Stimulated activated CD8-positive, alpha-beta memory T cell treated with anti-CD3 and anti-CD28 coated beads, Interleukin-4, amount 100 ng/mL, for 4 hours (primary cell): ENCODE data around the gene PARP12.
A peak's percentile ranks its signal among the peaks of the same experiment; 100 is the strongest.

ENCODE experiments used
- DNase-seq, 2 donors: peaks; one replicate each; pipeline ENCODE4 v3.0.0-alpha.2; 2020; ENCODE audit warnings: low read depth in 2 of 2, low spot score in 1 of 2

PARP12 gene

DNA sequence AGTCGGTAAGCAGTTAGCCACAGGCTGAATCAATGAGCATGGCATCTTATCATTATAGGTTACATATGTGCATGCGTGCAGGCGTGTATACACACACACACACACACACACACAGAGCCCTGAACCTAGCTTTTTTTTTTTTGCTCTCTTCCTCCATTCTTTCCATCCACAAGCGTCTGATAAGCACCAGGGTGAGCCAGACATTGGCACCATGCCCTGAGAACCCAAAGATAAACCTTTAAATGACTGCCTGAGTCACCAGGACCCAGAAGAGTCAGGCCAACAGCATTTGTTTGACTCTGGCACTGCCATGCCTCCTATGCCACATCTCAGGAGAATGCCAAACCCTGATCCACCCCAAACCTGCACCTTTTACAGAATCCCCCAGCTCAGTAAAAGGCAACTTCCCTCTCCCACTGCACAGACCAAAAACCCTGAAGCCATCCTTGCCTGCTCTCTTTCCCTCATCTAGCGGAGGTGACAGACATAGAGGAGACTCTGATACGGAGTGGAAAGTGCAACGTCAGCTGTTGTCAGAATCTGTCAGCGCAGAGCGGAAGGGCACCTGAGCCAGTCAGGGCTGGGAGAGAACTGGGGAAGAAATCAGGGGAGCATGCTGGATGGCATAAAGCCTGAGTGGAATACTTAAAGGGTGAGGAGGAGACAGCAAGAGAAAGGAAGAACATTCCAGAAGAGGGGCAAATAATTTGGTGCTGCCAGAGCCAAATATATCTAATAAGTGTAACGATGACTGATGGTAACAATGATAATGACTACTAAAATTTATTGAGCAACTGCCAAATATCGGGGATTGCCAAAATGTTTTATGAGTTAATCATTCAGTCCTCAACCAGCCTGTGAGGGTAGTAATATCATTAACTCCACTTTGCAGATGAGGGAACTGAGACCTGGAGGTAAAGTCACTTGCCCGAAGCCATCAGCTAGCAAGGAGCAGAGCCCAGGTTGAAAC lies 3.2 kb downstream of the PARP12 start:
- peak in 1 of 2 donors; percentile 10 for DNase-seq

GRCh38 chr7:140058517-140058916 lies 4.2 kb downstream of the PARP12 start:
- no peak for DNase-seq

DNA sequence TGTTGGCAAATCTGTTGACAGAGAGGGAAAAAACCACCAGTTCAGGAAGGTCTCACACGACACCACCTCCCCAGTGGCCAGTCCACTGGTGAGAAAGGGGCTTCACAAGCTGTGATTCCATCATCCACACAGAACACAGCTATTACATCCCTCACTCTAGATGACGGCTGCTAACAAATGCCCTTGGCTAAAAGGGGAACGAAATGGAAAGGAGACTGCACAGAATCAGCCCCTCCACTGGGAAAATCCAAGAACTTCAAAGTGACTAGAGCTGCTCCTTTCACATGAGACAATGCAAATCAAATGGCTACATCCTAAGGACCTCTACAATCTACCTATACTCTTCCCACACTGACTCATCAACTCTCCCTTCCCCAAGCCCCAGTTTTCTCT lies 5.6 kb downstream of the PARP12 start:
- DNase-seq = no peak

DNA sequence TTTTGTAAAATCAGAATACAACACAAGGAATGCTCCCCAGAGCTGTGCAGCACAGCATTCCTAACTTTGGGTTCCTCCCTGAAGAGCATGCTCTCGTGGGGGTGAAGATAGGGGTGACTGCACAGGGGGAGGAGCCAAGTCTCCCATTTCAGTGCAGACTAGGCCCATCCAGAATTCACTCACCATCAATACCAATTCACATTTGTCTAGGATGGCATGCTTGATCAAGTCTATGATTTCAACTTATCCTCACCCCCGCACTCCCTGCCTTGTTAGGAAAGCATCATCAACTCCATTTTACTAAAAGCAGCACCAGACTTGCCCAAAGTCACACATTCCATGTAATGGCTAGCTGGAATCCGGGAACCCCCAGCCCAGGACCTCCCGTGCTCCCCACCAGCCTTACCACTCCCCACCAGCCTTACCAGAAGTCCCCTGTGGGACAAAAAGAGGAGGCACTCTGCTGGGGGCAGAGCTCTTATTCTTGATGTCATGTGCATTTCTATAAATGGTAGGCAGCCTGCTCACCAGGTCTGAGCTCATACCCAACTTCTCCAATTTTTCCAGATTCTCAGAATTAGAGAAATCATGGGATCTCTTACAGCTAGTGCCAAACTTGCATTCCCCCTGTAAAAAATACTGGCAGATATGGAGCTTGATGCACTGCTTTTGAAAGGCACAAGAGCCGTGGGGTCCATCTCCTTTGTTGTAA lies 6.2 kb downstream of the PARP12 start:
- no peak for DNase-seq

DNA sequence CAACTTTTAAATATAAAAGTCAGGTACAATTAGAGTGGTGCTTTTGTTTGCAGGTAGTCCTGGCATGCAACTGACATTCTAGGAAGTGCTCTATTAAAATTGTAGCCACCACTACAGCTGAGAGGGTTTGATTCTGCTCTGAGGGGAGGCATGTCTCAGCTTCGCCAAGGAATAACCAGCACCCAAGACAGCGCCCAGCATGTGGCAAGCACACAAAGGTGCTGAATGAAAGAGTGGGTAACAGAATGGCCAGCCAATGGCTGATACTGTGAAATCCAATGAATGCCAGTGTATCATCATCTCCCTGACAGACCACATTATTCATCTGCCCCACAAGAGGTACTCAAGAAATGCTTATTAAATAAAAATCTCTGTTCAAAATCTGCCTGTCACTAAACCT lies 6.9 kb downstream of the PARP12 start:
- DNase-seq = no peak

DNA sequence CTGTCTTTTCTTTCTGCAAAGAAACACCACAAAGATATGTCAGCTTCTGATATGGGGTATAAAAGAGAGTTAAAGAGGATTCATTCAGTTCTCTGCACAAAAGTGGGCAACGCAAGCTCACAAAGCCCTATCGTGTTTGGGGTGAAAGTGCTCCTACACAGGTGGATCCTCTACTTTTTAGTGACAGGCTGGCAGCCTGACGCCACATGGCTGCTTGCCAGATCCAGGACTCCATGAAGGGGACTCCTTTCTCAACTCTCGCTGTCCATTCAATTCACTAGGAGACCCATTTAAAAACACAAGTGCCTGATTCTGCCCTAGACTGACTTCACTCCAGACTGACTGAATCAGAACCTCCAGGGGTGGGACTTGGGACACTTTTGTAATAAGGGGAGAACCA lies 8.0 kb downstream of the PARP12 start:
- DNase-seq = no peak

- no peak for DNase-seq
These were observed 8.8 kb downstream of the PARP12 start for GRCh38 chr7:140053812-140054539.

DNA sequence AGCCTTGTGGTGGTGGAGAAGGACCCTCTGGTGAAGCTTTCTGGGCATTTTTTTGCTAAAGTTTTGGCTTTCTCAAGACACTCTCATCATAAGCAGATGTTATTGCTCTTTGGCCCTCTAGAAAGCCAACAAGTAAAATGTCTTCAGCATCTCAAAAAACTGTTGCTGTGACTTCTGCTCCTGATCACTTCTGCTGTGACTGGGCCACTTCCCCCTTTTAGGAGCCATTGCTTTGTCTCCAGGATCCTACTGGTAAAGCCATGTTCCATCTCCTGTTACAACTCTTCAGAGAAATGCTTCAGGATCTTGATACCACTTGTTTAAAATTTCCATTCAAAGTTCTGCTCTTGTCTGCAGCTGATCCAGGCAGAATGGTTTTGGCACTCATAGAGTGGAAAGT lies 10.9 kb downstream of the PARP12 start:
- DNase-seq = no peak

DNA sequence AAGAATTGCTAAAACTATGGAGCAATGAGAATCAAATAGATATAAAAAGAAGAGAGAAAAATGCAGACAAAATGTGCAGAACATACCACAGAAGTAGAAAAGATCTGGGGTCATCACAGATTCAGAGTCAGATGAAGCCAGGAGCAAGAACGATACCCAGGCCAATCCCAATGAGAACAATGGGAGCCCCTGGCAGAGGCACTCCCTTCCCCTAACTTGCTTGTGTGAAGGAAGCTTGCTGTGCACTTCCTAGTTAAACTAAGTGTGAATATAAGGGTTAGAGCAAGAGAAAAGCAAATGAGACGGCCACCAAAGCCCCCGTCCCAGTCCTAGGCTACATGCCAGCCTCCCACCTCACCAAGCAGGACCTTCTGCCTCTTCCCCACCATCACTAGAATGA lies 12.7 kb downstream of the PARP12 start:
- no peak for DNase-seq

- no peak for DNase-seq
These were observed 13.3 kb downstream of the PARP12 start for GRCh38 chr7:140049339-140050024.

DNA sequence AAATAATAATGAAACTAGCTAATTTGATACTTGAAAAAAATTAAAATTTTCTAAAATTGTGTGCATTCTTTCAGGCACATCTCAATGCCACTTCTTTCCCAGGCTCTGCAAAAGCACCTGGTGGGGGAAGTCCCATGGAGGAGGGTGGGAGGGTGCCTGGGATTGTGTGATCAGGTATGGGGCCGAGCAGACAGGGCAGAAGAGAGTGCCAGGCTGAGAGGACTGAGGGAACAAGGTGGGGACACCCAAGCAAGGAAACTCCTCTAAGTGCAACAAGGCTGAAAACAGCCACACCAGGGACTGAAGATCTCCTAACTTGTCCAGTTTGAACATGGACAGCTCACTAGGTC lies 13.8 kb downstream of the PARP12 start:
- DNase-seq = no peak

DNA sequence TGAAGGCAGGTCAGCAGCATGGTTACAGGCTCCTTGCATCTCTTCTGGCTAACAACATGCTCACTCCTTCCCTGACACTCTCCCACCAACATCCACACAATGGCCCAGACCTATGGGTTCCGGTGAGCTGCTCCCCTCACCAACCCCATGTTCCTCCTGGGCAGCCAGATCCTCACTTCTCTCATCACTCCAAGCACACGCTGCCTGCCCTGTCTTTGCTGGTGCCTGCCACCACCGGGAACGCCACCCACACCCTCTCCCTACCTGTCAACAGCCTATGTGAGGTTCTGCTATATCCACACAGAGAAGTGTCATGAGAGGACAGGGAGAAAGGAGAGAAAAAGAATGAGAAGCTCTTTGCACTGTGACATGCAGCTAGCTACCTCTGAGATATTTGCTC lies 14.6 kb downstream of the PARP12 start:
- no peak for DNase-seq

DNA sequence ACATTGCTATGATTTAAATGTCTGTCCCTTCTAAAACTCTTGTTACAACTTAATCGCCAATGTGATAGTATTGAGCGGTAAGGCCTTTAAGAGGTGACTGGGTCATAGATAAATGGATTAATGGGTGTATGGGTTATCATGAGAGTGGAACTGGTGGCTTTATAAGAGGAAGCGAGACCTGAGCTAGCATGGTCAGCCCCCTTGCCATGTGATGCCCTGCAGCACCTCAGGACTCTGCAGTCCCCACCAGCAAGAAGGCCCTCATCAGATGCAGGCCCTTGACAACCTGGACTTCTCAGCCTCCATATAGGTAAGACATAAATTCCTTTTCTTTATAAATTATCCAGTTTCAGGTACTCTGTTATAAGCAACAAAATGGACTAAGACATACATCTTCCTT lies 15.6 kb downstream of the PARP12 start:
- DNase-seq = no peak

DNA sequence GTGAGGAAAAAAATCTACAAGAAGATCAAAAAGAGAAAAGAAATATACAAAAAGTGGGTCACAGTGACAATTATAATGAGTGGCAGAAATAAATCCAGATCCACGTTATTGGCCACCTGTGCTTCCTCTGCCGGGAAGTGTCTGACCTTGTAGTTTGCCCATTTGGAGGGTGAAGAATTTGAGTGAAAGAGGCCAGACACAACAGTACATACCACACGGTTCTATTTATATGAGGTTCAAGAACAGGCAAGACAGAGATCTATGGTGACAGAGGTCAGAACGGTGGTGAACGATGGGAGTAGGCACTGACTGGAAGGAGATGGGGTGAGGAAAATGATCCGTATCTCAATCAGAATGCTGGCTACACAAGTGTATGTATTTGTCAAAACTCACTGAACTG lies 17.1 kb downstream of the PARP12 start:
- DNase-seq = no peak

DNA sequence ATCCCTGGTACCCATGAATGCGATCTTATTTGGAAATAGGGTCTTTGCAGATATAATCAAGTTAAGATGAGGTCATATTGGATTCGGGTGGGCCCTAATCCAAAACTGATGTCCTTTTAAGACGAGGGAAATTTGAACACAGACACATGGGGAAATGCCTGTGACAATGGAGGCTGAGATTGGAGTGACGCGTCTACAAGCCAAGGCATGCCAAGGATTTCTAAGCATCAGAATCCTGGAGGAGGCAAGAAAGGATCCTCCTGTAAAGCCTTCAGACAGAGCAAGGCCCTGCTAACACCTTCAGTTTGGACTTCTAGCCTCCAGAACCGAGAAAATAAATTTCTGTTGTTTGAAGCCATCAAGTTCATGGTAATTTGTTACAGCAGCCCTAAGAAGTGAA lies 18.5 kb downstream of the PARP12 start:
- DNase-seq = no peak

DNA sequence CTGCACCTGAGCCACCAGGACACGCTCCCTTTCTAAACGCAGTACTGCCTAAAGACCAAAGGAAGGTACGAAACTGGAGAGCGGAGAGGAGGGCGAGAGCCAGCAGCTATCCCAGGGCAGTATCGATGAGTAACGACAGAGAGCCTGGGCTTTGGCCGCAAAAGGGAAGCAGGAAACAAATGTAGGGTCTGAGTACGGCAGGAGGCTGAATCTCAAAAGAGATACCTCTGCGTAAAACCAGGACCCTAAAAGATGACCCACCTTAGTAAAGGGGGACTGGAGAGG lies 20.4 kb downstream of the PARP12 start:
- no peak for DNase-seq

DNA sequence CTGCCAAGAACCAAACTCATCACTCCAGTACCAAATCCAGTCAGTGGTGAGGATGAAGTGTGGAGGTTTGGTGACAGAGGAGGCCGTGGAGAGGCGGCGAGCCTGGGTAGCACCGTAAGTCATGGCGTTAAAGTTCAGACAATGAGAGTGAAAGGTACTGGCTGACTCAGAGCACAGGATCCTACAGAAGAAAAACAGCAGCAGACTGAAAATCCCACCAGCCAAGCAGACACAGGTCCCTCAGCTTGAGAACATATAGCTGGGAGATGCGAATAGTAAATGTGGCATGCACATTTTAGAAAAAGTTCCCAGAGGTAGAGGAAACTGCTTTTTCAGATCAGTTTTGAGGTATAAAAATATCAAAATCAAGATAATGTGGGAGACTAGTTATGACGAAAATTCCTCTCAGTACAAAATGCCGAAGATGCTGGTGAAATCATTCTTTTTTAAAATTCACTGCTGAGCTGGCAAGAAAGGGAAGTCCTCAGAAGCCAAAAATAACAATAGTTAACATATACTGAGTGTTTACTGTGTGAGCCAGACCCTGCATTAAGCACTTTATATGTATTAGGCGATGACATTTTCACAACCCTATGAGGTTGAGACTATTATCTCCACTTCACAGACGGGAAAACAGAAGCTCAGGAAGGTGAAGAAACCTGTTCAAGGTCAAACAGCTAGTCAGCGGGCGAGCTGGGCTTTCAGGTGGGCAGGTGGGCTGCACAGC lies 20.9 kb downstream of the PARP12 start:
- no peak for DNase-seq

- DNase-seq = no peak
These were observed 22.9 kb downstream of the PARP12 start for GRCh38 chr7:140039896-140040295.

DNA sequence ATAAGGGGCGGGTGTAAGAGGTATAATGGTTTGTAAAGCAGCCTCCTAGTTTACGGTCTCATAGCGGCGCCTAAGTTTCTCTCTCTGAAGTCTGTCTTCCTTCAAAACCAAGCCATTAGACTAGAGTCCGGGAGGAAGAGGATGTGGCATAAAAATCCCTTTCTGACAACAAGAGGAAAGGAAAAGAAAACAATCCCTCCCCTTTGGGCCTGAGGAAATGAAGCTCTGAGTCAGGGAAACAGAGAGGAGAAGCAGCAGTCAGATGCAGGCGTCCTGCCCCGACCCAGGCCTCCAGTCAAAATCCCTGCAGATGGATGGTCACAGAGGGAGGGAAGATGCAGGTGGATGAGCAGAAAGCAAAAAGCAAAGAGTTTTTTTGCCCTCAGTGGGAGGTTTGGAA lies 23.7 kb downstream of the PARP12 start:
- DNase-seq = no peak

- no peak for DNase-seq
These were observed 26.4 kb downstream of the PARP12 start for GRCh38 chr7:140036224-140036962.
